ENCODE data around the gene ADAM29. TPM values are rescaled to one million over a fixed set of nuclear protein-coding genes. Genes with fewer than 3 reads are reported as not detected.

The ADAM29 gene
- total RNA-seq, 6 experiments from 2014 or later: not detected

DNA sequence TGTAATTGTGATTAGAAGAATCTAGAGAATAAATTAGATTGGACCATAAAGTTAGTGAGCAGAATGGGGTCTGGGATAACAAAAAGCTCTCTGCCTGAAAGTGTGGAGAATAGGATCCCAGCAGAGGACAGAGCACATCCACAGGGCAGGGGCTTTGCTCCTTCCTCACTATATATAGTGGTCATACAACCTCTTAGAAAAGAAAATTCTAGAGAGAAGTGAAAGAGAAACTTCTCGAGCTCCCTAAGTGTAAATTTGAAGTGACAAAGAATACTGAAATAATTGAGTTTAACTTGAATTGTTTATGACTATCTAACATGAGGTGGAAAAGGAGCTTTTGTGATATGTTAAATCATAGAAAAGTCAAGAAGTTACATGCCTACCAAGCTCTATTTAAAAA is 14.9 kb downstream of the ADAM29 start:
- H3K4me3 ChIP-seq: no peak overlapping the region
- TF ChIP-seq, protein P1, sequence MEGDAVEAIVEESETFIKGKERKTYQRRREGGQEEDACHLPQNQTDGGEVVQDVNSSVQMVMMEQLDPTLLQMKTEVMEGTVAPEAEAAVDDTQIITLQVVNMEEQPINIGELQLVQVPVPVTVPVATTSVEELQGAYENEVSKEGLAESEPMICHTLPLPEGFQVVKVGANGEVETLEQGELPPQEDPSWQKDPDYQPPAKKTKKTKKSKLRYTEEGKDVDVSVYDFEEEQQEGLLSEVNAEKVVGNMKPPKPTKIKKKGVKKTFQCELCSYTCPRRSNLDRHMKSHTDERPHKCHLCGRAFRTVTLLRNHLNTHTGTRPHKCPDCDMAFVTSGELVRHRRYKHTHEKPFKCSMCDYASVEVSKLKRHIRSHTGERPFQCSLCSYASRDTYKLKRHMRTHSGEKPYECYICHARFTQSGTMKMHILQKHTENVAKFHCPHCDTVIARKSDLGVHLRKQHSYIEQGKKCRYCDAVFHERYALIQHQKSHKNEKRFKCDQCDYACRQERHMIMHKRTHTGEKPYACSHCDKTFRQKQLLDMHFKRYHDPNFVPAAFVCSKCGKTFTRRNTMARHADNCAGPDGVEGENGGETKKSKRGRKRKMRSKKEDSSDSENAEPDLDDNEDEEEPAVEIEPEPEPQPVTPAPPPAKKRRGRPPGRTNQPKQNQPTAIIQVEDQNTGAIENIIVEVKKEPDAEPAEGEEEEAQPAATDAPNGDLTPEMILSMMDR (IDR thresholded peaks at IDR 0.05): no peak
- TF ChIP-seq POLR2A (IDR thresholded peaks at IDR 0.05): no peak
- H3K36me3 ChIP-seq: no peaks in the 10 kb centered on the region
- intact Hi-C loops (cut with DNase I): no loop called here
- no peak for DNase-seq
- WGBS (ENCODE audit: insufficient coverage, low coverage, low lambda C conversion rate, missing lambda C conversion rate): 14% methylated on average over 1 of the region's 1 CpG
- H3K9me3 ChIP-seq: no peaks in the 10 kb centered on the region
- H3K27me3 ChIP-seq: no peaks in the 10 kb centered on the region
- H3K27ac ChIP-seq: no peak overlapping the region
- ATAC-seq: no peak
- no peaks in the 10 kb centered on the region for H3K4me1 ChIP-seq

DNA sequence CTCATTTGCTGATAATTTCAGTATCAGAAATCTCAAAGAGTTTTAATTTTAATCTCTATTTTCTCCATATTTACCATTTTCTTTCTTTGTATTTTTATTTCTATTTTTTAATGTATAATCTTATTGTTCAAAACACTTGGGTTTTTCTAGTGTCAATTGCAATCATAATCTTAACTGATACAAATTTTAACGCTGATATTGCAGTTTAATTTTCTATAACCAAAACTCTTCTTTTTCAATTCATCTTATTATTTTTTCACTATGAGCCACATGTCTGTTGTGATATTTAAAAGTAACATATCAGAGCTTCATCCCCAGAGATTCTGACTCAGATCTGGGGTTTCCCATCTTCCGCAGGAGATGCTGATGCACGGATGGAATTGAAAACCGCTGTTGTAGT is 16.2 kb downstream of the ADAM29 start:
- no peak for ATAC-seq
- no peaks in the 10 kb centered on the region for H3K9me3 ChIP-seq
- H3K4me3 ChIP-seq: no peak overlapping the region
- intact Hi-C loops (cut with DNase I): no loop called here
- no peak overlapping the region for H3K27ac ChIP-seq
- WGBS (ENCODE audit: insufficient coverage, low coverage, low lambda C conversion rate, missing lambda C conversion rate): 72% methylated on average over 4 of the region's 4 CpGs
- H3K4me1 ChIP-seq: no peaks in the 10 kb centered on the region
- no peaks in the 10 kb centered on the region for H3K36me3 ChIP-seq
- H3K27me3 ChIP-seq: no peaks in the 10 kb centered on the region
- DNase-seq: no peak
- TF ChIP-seq, protein P1 (IDR thresholded peaks at IDR 0.05): no peak
- no peak for TF ChIP-seq POLR2A (IDR thresholded peaks at IDR 0.05)

DNA sequence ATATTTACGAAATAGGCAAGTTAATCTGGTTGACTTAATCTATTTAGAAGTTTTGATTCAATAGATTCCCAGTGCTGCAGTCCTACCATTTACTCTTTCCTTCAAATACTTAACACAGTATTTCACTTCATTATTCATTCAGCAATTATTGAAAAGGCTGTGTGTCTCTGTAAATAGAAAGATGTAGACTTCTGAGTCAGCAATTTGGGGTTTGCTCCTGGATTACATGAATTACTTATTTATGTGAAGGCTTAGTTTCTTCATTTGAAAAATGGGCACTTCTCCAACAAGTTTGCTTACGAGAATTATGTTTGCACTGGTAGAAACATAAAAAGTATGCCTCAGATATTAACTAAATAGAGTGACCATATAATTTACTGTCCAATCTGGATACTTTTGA is 17.4 kb downstream of the ADAM29 start:
- no peak for TF ChIP-seq POLR2A (IDR thresholded peaks at IDR 0.05)
- TF ChIP-seq, protein P1 (IDR thresholded peaks at IDR 0.05): no peak
- intact Hi-C loops (cut with DNase I): no loop called here

DNA sequence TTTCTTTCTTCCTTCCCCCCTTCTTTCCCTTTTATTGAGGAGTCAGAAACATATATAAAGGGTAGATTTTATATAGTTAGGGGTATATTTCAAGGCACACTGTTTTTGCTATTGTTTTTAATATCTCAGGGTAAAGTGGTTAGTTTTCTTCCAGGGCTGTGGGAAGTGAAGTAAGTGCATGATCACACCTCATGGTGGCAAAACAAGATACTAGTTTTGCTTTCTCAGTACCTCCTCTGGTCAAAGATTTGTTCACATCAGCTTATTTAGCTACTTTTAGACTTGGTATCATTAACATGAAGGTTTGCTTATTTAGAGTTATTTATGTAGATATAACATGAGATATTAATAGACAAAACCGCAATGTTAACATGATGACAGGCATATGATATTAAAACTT is 21.8 kb downstream of the ADAM29 start:
- intact Hi-C loops (cut with DNase I): no loop called here
- TF ChIP-seq POLR2A (IDR thresholded peaks at IDR 0.05): no peak
- TF ChIP-seq, protein P1 (IDR thresholded peaks at IDR 0.05): no peak
- ATAC-seq (no peak), DNase-seq (no peak)
- 67% methylated on average over 1 of the region's 1 CpG for whole genome bisulfite sequencing (ENCODE audit: insufficient coverage, low coverage, low lambda C conversion rate, missing lambda C conversion rate)
- H3K9me3 ChIP-seq: no peaks in the 10 kb centered on the region
- no peak overlapping the region for H3K27ac ChIP-seq
- no peaks in the 10 kb centered on the region for H3K36me3 ChIP-seq
- no peaks in the 10 kb centered on the region for H3K27me3 ChIP-seq
- H3K4me3 ChIP-seq: no peak overlapping the region
- H3K4me1 ChIP-seq: no peaks in the 10 kb centered on the region

More for the DNA sequence above, 17.4 kb downstream of the ADAM29 start:
- ATAC-seq: no peak
- H3K4me1 ChIP-seq: no peaks in the 10 kb centered on the region
- no peak for DNase-seq
- no peaks in the 10 kb centered on the region for H3K9me3 ChIP-seq
- 33% methylated on average over 2 of the region's 2 CpGs for WGBS (ENCODE audit: insufficient coverage, low coverage, low lambda C conversion rate, missing lambda C conversion rate)
- no peak overlapping the region for H3K4me3 ChIP-seq
- H3K27ac ChIP-seq: no peak overlapping the region
- H3K36me3 ChIP-seq: no peaks in the 10 kb centered on the region
- H3K27me3 ChIP-seq: no peaks in the 10 kb centered on the region

- Histone ChIP-seq H3K27ac (no peak overlapping the region), H3K36me3 (no peaks in the 10 kb centered on the region), H3K27me3 (no peaks in the 10 kb centered on the region), H3K9me3 (no peaks in the 10 kb centered on the region), H3K4me1 (no peaks in the 10 kb centered on the region), H3K4me3 (no peak overlapping the region)
- intact Hi-C loops (cut with DNase I): no loop called here
- TF ChIP-seq, protein P1 (IDR thresholded peaks at IDR 0.05): no peak
- no peak for TF ChIP-seq POLR2A (IDR thresholded peaks at IDR 0.05)
- DNase-seq: no peak
- ATAC-seq: no peak
These were observed 28.1 kb downstream of the ADAM29 start for GRCh38 chr4:174946246-174946645.
